Fibroblast of the conjunctiva (primary cell): ENCODE data around the gene KRT6C.
"Not testable (repeated sequence)": the region's sequence is repeated elsewhere in the genome, so short reads cannot be mapped to it uniquely, and the experiment has no call there.

Source experiments
- DNase-seq: peaks from one replicate; pipeline ENCODE4 v3.0.0-alpha.2; 2010; ENCODE audit warnings: low read depth

KRT6C gene

DNA sequence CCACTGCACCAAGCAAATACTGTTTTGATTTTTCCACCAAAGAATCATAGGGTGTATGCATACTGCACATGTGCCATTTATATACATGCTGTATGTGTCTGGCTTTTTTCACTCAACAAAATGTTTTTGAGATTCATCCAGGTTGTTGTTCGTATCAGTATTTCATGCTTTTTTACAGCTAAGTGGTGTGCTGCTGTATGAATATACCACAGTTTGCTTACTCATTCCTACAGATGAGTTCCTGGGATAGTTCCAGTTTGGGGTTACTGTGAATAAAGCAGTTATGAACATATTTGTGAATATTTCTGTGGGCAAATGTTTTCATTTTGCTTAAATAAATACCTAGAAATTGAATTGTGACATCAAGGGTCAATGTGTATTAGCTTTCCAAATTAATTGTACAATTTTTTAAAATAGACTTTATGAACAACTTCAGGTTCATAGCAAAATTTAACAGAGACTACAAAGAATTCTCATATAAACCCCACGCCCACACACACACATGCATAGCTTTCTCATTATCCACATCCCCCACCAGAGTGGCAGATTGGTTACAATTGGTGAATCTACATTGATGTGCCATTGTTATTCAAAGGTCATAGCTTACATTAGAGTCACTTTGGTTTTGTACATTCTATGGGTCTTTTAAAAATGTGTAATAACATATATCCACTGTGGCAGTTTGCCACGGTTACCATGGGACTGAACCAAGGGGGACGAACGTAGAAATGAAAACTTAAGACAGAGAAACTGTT is 26.4 kb upstream of the KRT6C start:
- no peak for DNase-seq

- no peak for DNase-seq
Observed at GRCh38 chr12:52498946-52499345, 25.3 kb upstream of the KRT6C start.

- no peak for DNase-seq
Observed at GRCh38 chr12:52497975-52498374, 24.4 kb upstream of the KRT6C start.

- no peak for DNase-seq
Observed at GRCh38 chr12:52496590-52497071, 23.0 kb upstream of the KRT6C start.

- no peak for DNase-seq
Observed at GRCh38 chr12:52496054-52496453, 22.4 kb upstream of the KRT6C start.

- no peak for DNase-seq
Observed at GRCh38 chr12:52495389-52495788, 21.8 kb upstream of the KRT6C start.

DNA sequence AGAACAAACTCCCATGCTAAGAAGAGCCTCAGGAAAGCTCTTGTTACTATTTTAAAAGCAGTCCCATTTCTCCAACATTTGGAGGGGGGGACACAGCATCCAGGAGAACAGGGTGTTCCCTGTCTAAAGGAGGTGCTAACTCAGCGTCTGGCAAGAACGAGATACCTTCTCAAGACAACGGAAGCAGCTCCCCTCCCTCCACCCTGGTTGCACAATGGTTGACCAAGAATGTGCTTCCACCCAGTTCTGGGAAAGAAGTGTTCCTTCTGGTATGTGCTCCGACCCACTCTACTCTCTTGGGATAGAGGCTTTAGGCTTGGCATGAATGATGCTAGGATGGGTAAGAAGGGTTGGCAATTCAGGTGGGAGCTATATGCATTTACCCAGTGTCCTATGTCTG is 20.9 kb upstream of the KRT6C start:
- DNase-seq, result no peak

- no peak for DNase-seq
Observed at GRCh38 chr12:52494100-52494499, 20.5 kb upstream of the KRT6C start.

DNA sequence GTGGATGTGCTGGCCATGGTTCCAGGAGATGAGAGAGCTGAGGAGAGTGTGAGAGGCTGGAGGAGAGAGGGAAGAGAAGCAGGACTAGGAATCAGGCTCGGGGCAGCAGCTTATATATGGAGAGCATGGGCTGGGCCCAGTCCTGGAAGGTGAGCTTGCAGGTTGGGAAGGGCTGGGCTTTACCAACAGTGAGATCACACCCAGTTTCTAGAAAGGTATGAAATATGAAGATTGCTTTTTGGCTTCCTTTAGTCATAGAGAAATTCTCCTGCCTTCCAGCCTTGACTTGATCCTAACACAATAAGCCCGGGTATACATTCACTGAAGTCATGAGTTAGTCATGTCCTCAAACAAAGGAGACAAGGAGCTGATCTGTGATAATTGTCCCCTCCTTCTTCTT is 19.6 kb upstream of the KRT6C start, which contains the start of gene KRT6A:
Gene KRT6A, minus strand, starts transcription at position 86 of the 400 bp plus-strand sequence. Its CDS starts 69 bp downstream, at position 17.
- DNase-seq, result no peak

DNA sequence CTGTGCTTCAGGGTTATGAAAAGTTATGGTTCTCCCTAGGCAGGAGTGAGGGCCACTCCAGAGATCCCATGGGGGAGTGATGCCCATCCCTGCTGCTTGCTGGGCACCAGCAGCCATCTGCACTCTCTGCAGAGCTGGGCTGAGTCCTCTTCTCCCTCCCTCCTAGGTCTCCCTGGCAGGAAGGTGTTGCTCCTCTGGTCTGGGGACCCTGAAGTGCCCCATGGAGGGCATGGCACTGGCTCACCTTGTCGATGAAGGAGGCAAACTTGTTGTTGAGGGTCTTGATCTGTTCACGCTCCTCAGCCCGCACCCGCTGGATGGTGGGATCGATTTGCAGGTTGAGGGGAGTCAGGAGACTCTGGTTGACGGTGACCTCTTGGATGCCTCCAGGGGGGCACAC is 18.8 kb upstream of the KRT6C start:
- DNase-seq, result not testable (repeated sequence)

- not testable (repeated sequence) for DNase-seq
Observed at GRCh38 chr12:52491495-52491894, 17.9 kb upstream of the KRT6C start.

- no peak for DNase-seq
Observed at GRCh38 chr12:52488736-52489135, 15.1 kb upstream of the KRT6C start.

GRCh38 chr12:52487744-52488443 is 14.3 kb upstream of the KRT6C start:
- DNase-seq, result not testable (repeated sequence)

GRCh38 chr12:52487211-52487610 is 13.6 kb upstream of the KRT6C start:
- DNase-seq, result no peak

DNA sequence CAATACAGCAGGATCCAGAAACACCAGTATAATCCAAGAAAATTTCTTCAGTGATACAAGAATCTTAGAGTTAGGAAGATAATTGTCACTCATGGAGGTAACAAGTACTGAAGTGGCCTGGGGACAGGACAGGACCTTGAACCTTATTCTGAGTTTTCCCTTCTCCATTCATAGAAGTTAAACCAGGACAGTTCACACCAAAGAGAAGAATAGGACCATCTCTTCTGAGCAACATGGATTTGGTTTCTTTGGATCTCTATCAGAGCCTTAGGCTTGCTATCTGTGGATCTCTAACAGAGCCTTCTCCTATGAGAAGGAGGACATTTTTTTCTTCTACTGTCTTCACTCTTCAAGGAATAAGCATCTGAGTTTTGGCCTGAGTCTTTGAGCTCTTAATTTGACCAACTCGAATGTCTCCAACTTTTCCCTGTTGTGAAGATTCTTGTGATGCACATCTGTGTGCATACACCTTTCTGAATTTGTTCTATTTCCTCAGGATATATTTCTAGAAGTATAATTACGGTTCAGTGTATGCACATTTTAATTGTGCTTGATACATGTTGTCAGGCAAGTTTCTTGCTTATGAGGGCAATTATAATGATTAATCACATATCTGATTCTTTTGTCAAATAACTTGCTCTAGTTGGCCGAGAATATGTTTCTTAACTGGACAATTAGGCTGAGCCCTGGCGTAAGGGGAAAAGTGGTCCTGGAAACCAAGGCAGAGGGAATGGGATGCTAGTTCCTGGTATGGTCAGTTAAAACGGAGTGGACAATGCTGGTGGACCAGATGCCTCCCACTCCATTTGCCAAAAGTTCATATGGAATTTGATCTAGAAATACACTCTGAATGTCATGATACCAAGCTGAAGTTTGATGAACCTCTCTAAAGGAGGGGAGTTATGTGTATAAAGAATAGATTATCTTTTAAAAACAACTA is 12.8 kb upstream of the KRT6C start:
- no peak for DNase-seq

GRCh38 chr12:52480073-52480472 is 6.5 kb upstream of the KRT6C start:
- DNase-seq, result no peak

GRCh38 chr12:52477651-52478050 is 4.0 kb upstream of the KRT6C start:
- DNase-seq, result no peak

- DNase-seq, result no peak
Observed at GRCh38 chr12:52474212-52474611, 607 bp upstream of the KRT6C start.

DNA sequence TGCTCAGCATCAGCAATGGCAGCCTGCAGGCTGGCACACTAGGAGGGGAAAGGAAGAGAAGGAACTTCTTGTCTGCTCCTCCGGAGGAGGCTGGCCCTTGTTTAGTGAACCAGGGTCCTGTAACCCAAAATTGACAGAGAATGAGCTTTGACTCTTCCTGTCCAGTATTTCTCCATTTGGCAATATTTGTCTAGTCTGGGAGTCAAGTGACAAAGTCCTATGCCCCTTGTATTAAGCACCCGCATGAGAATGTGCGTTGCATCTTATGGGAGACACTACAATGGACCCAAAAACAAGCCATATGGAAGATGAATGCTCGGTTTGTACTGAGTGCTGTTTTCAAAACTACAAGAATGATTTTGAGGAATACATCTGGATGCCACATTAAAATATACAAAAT is 3.8 kb downstream of the KRT6C start:
- no peak for DNase-seq

- no peak for DNase-seq
Observed at GRCh38 chr12:52464897-52465296, 8.7 kb downstream of the KRT6C start.

- DNase-seq, result no peak
Observed at GRCh38 chr12:52461693-52462092, 11.9 kb downstream of the KRT6C start.

GRCh38 chr12:52458861-52459260 is 14.7 kb downstream of the KRT6C start:
- DNase-seq, result no peak
